ENCODE measurements around the gene SNX30.

Gene SNX30

GRCh38 chr9:112822618-112823017, 72.1 kb downstream of the SNX30 start:
- no peak for DNase-seq (ENCODE audit: low read depth)

GRCh38 chr9:112823257-112823656, 72.7 kb downstream of the SNX30 start:
- no peak for DNase-seq (ENCODE audit: low read depth)

- no peak for DNase-seq (ENCODE audit: low read depth)
Measured at GRCh38 chr9:112831281-112831851, 80.8 kb downstream of the SNX30 start.

- no peak for DNase-seq (ENCODE audit: low read depth)
Measured at GRCh38 chr9:112831969-112832368, 81.4 kb downstream of the SNX30 start.

GRCh38 chr9:112833081-112833480, 82.5 kb downstream of the SNX30 start:
- DNase-seq (ENCODE audit: low read depth), result no peak

GRCh38 chr9:112836394-112836793, 85.8 kb downstream of the SNX30 start:
- DNase-seq (ENCODE audit: low read depth), result no peak

- DNase-seq (ENCODE audit: low read depth), result no peak
Measured at GRCh38 chr9:112838342-112838741, 87.8 kb downstream of the SNX30 start.

- no peak for DNase-seq (ENCODE audit: low read depth)
Measured at GRCh38 chr9:112839331-112839730, 88.8 kb downstream of the SNX30 start.

GRCh38 chr9:112841261-112841660, 90.7 kb downstream of the SNX30 start:
- no peak for DNase-seq (ENCODE audit: low read depth)

- no peak for DNase-seq (ENCODE audit: low read depth)
Measured at GRCh38 chr9:112842555-112842954, 92.0 kb downstream of the SNX30 start.

GRCh38 chr9:112844771-112845542, 94.4 kb downstream of the SNX30 start:
- DNase-seq (ENCODE audit: low read depth), result peak; percentile 64

- no peak for DNase-seq (ENCODE audit: low read depth)
Measured at GRCh38 chr9:112846528-112847488, 96.2 kb downstream of the SNX30 start.

- no peak for DNase-seq (ENCODE audit: low read depth)
Measured at GRCh38 chr9:112848316-112849151, 98.0 kb downstream of the SNX30 start.

GRCh38 chr9:112849363-112849922, 98.9 kb downstream of the SNX30 start:
- DNase-seq (ENCODE audit: low read depth), result no peak

- DNase-seq (ENCODE audit: low read depth), result no peak
Measured at GRCh38 chr9:112850840-112851239, 100.3 kb downstream of the SNX30 start.

- DNase-seq (ENCODE audit: low read depth), result no peak
Measured at GRCh38 chr9:112852741-112853504, 102.4 kb downstream of the SNX30 start.

- DNase-seq (ENCODE audit: low read depth), result no peak
Measured at GRCh38 chr9:112853882-112854585, 103.5 kb downstream of the SNX30 start.

GRCh38 chr9:112854657-112855056, 104.1 kb downstream of the SNX30 start:
- DNase-seq (ENCODE audit: low read depth), result no peak

- DNase-seq (ENCODE audit: low read depth), result no peak
Measured at GRCh38 chr9:112856200-112856599, 105.6 kb downstream of the SNX30 start.

GRCh38 chr9:112856843-112857242, 106.3 kb downstream of the SNX30 start:
- no peak for DNase-seq (ENCODE audit: low read depth)

Measured in activated T-cell treated with anti-CD3 and anti-CD28 coated beads for 1 hour (primary cell).